SJCRH30 (cell line): ENCODE data around the gene PPP1R3E. TPM values are rescaled to one million over a fixed set of nuclear protein-coding genes. Genes with fewer than 3 reads are reported as not detected.
"Not testable (repeated sequence)": the region's sequence is repeated elsewhere in the genome, so short reads cannot be mapped to it uniquely, and the experiment has no call there.

ENCODE experiments used
- DNase-seq, 2 experiments: peaks; one replicate each; pipeline ENCODE4 v3.0.0-alpha.2; 2015 to 2020
- H3K27ac ChIP-seq: fragments of 250-450 bp; sonication (Bioruptor Pico); 2 replicates; pipeline ENCODE4 v1.5.1; 2020; ENCODE audit warnings: mild to moderate bottlenecking, moderate library complexity
- H3K27me3 ChIP-seq: fragments of 250-450 bp; sonication (Bioruptor Pico); 2 replicates; pipeline ENCODE4 v1.5.1; 2020; ENCODE audit warnings: mild to moderate bottlenecking, moderate library complexity
- H3K36me3 ChIP-seq: fragments of 250-450 bp; sonication (Bioruptor Pico); 2 replicates; pipeline ENCODE4 v1.5.1; 2020; ENCODE audit warnings: mild to moderate bottlenecking, moderate library complexity
- H3K4me1 ChIP-seq: fragments of 250-450 bp; sonication (Bioruptor Pico); 2 replicates; pipeline ENCODE4 v1.5.1; 2020; ENCODE audit warnings: mild to moderate bottlenecking, moderate library complexity
- H3K4me3 ChIP-seq: fragments of 250-450 bp; sonication (Bioruptor Pico); 2 replicates; pipeline ENCODE4 v1.5.1; 2020; ENCODE audit warnings: mild to moderate bottlenecking, moderate library complexity
- H3K9me3 ChIP-seq: fragments of 250-450 bp; sonication (Bioruptor Pico); replicated peaks from 2 replicates; pipeline ENCODE4 v1.5.1; 2020; ENCODE audit warnings: mild to moderate bottlenecking, moderate library complexity
- total RNA-seq: library from RNA; depleted of rRNA; stranded (reverse); fragments of >200 nt; shearing (Covaris generic); gene quantifications from 2 replicates; pipeline ENCODE4 v1.2.3, GENCODE V29; 2014

The PPP1R3E gene
- total RNA-seq, 1 experiment from 2014 or later = 9.7 TPM

DNA sequence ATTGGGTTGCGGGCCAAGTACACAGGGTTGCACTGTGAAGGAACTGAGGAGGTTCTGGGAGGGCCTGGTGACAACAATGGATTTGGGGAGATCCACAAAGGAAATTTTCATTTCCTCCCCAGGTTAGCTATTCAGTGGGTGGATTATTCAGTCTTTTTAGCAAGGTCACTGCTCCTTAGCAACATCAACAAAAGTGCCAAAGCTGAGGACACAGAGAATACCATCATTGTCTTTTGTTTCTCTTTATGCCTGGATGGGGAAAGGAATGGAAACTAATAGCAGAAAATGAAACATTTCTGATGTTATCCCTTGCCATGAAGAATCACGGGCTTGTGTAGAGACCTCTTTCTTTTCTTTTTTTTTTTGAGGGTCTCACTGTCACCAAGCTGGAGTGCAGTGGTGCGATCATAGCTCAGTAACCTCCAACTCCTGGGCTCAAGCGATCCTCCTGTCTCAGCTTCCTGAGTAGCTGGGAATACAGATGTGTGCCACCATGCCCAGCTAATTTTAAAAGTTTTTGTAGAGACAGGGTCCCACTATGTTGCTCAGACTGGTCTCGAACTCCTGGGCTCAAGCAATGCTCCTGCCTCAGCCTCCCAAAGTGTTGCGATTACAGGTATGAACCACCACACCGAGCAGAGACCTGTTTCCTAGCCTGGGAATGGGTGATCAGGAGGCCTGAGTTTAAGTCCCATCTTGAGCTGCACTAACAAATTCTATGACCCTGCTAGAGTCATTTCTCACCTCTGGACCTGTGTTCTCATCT lies 6.5 kb downstream of the PPP1R3E start:
- H3K36me3 ChIP-seq = no peaks in the 10 kb centered on the region
- no peak overlapping the region for H3K27ac ChIP-seq
- H3K4me1 ChIP-seq = peaks cover 5% of the 10 kb centered on the region; the same call in 1 of the 2 replicates
- no peaks in the 10 kb centered on the region; the same call in 1 of the 2 replicates for H3K27me3 ChIP-seq
- no peaks in the 10 kb centered on the region for H3K9me3 ChIP-seq
- no peak for DNase-seq
- no peak overlapping the region for H3K4me3 ChIP-seq

DNA sequence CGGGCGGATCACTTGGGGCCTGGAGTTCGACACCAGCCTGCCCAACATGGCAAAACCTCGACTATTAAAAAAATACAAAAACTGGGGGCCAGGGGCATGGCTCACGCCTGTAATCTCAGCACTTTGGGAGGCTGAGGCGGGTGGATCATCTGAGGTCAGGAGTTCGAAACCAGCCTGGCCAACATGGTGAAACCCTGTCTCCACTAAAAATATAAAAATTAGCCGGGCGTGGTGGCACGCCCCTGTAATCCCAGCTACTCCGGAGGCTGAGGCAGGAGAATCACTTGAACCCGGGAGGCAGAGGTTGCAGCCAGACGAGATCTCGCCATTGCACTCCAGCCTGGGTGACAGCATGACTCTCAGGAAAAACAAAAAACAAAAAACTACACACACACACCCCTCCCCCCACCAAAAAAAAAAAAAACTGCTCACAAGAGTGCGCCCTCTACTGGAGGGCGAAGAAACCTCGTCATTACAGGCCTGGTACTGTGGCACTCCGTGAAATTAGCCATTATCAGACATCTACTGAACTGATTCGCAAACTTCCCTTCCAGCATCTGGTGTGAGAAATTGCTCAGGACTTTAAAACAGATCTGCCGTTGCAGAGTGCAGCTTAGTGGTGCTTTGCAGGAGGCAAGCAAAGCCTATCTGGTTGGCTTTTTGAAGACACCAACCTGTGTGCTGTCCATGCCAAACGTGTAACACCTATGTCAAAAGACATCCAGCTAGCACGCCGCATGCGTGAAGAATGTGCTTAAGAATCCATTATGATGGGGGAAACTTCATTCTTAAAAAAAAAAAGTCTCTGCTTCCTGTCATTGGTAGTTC lies 7.7 kb downstream of the PPP1R3E start:
- no peaks in the 10 kb centered on the region; the same call in 1 of the 2 replicates for H3K27me3 ChIP-seq
- H3K4me1 ChIP-seq = peaks cover under 1% of the 10 kb centered on the region; the same call in 1 of the 2 replicates
- no peak overlapping the region for H3K27ac ChIP-seq
- H3K36me3 ChIP-seq = no peaks in the 10 kb centered on the region
- no peaks in the 10 kb centered on the region for H3K9me3 ChIP-seq
- no peak overlapping the region for H3K4me3 ChIP-seq
- peak; percentile 43 to 79 for DNase-seq

DNA sequence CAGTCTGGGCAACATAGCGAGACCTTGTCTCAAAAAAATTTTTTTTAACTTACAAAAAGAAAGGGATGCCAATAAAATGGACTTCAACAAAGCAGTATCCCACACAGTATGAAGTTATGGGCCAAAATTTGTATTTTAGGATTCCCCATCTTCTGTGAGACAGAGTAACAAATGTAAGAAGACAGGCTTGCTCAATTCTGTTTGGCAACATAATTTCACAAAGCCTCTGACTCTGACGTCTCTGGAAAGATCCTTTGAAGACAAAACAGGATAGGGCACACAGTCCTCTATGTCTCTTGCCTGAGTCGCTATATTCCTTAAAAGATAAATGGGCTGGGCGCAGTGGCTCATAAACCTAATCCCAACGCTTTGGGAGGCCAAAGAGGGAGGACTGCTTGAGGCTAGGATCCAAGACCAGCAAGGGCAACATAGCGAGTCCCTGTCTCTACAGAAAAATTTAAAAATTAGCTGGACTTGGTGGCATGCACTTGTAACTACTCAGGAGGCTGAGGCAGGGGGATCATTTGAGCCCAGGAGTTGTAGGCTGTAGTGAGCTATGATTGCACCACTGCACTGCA lies 15.7 kb downstream of the PPP1R3E start:
- Histone ChIP-seq H3K27ac (peak overlapping the region; percentile 59), H3K4me1 (peaks cover 3% of the 10 kb centered on the region; the same call in 1 of the 2 replicates), H3K27me3 (no peaks in the 10 kb centered on the region), H3K4me3 (peak overlapping the region; percentile 69), H3K9me3 (no peaks in the 10 kb centered on the region), H3K36me3 (no peaks in the 10 kb centered on the region)
- peak in 1 of 2 experiments; percentile 19 for DNase-seq

DNA sequence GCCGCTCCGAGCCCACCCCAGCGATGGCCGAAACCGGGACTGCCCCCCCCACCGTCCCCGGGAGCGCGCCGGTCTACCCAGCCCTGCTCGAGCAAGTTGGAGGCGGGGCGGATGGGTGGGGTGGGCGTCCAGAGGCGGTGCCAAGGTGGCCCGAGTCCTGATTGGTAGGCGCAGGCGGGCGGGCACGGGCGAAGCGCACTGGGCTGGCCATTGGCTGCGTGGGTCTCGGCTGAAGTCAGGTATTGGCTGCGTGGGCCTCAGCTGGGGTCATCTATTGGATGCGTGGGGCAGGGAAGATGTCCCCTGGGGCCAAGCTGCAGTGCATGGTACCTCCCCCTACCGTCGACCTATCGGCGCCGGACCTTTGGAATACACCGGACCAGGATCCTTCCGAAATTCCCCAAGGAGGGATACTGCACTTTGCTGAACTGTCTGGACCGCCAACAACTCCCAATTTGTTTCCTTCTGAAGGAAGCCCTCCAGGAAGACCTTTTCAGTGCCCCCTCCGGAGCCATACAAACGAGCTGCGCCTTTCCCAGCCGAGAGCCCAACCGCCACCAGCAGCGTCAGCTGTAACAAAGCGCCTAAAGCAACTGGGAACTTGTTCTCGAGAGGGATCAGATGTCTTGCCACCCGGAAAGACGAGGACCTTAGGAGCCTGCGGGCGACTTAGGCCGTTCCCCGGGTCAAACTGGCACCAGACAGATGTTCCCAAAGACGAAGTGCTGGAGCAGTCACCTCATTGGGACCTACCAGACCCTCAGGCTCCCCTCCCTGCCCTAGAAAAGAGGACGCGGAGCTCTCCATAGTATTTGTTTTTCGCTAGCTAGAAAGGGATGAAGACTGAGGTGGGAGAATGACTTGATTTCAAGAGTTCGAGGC lies 16.4 kb downstream of the PPP1R3E start, which contains the start of gene HOMEZ:
Gene HOMEZ (minus strand): TSS at position 113 of the 882 bp plus-strand sequence. CDS start 180 bp downstream, outside the sequence.
- Histone ChIP-seq H3K4me1 (peaks cover 3% of the 10 kb centered on the region; the same call in 1 of the 2 replicates), H3K36me3 (no peaks in the 10 kb centered on the region), H3K27me3 (no peaks in the 10 kb centered on the region), H3K4me3 (peak within 1 kb of the TSS; percentile 69), H3K9me3 (no peaks in the 10 kb centered on the region), H3K27ac (peak within 1 kb of the TSS; percentile 59)
- DNase-seq = peak; percentile 99

DNA sequence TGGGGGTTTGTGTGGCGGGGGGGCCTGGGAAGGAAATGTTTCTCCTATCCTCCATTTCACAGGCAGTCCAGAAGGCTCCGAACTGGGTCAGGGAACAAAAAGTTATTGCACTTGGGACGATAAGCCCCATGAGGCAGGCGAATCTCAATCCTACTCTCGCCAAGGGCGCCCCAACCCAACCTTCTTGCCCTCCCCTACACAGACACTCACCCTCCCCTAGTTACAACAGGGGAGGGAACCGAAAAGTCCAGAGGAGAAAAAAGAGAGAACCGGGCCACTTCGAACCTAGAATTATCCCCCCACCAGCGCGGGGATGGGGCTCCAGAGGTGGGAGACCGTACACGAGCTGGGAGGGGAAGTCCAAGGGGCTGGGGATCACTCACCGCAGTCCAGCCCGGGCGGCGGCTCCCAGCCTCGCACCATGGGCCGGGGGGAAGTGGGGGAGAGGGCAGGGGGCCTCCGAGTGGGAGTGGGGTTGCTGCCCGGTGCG lies 17.1 kb downstream of the PPP1R3E start:
- peaks cover 3% of the 10 kb centered on the region; the same call in 1 of the 2 replicates for H3K4me1 ChIP-seq
- peak overlapping the region; percentile 69 for H3K4me3 ChIP-seq
- no peaks in the 10 kb centered on the region for H3K27me3 ChIP-seq
- H3K27ac ChIP-seq = peak overlapping the region; percentile 59
- no peak for DNase-seq
- H3K9me3 ChIP-seq = no peaks in the 10 kb centered on the region
- no peaks in the 10 kb centered on the region for H3K36me3 ChIP-seq

DNA sequence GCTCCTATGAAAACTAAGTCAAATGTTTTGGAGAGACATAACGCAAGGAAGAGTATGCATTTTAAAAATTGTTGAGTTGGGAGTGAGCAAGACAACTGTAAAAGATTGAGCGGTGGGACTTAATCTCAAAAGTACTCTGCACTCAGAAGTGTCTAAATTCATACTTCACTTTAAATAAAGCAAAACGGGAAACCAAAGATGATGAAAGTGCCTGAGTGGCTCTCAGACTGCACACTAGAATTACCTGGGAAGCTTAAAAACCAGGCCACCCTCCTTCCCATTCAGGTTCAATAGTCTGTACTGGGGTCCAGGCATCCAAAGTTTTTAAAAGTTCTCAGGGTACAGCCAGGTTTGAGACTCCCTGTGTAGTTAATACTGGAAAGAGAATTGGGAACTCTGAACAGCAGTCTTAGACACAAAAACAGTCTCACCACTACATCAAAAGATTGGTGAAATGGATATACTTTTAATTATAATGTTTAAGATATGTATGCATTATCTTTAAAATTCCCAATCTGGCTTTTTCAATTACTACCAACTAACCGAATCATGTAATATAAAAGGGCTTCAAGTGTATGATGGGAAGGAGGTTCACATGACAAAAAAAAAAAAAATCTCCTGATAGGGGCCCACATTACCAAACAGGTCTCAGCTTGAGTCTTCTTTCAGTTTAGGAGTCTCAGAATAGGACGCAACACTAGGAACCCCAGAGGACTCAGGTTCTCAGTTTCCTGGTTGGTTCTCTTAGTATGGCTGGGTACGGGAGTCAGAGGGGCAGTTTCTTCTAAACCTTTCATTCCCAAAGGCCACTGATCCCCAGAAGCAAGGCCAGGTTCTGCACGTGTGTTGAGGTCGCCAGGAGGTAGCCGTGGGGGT lies 17.8 kb downstream of the PPP1R3E start:
- peak in 1 of 2 experiments; percentile 33 for DNase-seq

DNA sequence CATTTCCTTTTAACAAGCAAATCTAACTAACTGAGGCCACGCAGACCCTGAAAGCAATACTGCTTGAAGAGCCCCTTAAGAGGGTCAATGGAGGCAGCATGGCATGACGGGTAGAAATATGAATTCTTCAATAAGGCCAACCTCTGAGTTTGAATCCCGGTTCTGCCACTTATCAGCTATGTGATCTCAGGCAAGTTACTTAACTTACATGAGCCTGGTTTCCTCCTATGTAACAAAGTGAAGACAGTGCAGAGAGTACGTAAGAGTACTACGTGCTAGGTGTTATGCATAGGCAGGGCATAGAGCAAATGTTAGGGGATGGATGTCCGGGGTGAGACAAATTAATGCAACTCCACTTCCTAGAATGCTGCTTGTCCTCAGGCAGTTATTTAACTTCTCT lies 21.4 kb downstream of the PPP1R3E start:
- H3K27me3 ChIP-seq = no peaks in the 10 kb centered on the region
- H3K9me3 ChIP-seq = no peaks in the 10 kb centered on the region
- H3K4me3 ChIP-seq = no peak overlapping the region
- H3K36me3 ChIP-seq = peaks cover 2% of the 10 kb centered on the region; the same call in 1 of the 2 replicates
- no peak for DNase-seq
- H3K27ac ChIP-seq = no peak overlapping the region
- H3K4me1 ChIP-seq = no peaks in the 10 kb centered on the region

More for the DNA sequence above, 17.8 kb downstream of the PPP1R3E start:
- no peaks in the 10 kb centered on the region for H3K9me3 ChIP-seq
- H3K4me1 ChIP-seq = peaks cover 3% of the 10 kb centered on the region; the same call in 1 of the 2 replicates
- H3K36me3 ChIP-seq = no peaks in the 10 kb centered on the region
- H3K4me3 ChIP-seq = peak overlapping the region; percentile 69
- peak overlapping the region; percentile 59 for H3K27ac ChIP-seq
- H3K27me3 ChIP-seq = no peaks in the 10 kb centered on the region

DNA sequence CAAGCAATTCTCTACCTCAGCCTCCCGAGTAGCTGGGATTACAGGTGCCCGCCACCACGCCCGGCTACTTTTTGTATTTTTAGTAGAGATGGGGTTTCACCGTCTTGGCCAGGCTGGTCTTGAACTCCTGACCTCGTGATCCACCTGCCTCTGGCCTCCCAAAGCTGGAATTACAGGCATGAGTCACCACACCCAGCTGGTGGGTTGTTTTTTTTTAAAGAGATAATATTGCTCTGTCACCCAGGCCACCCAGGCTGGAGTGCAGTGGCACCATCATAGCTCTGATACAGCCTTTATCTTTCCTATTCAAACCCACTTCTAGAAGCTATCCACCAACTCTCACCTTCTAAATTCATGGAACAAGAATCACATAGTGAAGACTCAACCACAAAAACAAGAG lies 24.7 kb downstream of the PPP1R3E start:
- not testable (repeated sequence) for H3K9me3 ChIP-seq, H3K36me3 ChIP-seq, H3K27ac ChIP-seq, H3K4me3 ChIP-seq, H3K4me1 ChIP-seq, H3K27me3 ChIP-seq, DNase-seq

DNA sequence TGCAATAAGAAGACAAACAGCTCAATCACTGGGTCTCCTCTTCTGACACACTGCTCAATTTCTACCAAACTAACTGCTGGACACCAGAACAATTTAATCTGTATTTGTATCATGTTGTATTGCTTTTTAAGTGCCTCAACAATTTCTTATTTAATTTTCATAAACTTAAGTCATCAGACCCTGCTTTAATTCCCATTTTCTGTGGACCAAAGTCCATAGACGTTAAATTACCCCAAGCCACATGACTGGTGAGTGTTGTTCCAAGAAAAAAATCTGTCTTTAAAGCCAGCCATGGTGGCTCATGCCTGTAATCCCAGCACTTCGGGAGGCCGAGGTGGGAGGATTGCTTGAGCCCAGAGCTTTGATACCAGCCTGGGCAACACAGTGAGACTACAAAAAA lies 25.5 kb downstream of the PPP1R3E start:
- Histone ChIP-seq H3K27me3 (no peaks in the 10 kb centered on the region), H3K4me3 (no peak overlapping the region), H3K36me3 (peaks cover 2% of the 10 kb centered on the region; the same call in 1 of the 2 replicates), H3K9me3 (no peaks in the 10 kb centered on the region), H3K27ac (no peak overlapping the region), H3K4me1 (no peaks in the 10 kb centered on the region)
- DNase-seq = no peak

DNA sequence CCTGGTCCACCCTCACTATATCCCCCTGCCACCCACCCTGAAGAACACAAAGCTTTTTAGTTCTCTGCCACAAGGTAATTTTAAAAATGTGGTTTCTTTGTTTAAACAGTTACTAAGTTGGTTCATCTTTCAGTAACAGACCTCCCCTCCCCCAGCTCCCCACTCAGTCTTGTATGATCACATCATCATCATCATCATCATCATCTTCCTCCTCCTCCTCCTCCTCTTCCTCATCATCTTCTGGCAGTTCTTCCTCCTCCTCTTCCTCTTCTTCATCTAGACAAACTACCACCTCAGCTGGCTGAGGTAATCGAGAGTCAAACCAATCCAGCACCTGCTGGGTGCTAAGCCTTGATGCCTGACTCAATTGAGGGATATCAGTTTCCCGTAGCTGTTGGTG lies 27.2 kb downstream of the PPP1R3E start:
- Histone ChIP-seq H3K4me3 (no peak overlapping the region), H3K27me3 (no peaks in the 10 kb centered on the region), H3K27ac (no peak overlapping the region), H3K4me1 (no peaks in the 10 kb centered on the region), H3K9me3 (no peaks in the 10 kb centered on the region), H3K36me3 (peaks cover 2% of the 10 kb centered on the region; the same call in 1 of the 2 replicates)
- no peak for DNase-seq

DNA sequence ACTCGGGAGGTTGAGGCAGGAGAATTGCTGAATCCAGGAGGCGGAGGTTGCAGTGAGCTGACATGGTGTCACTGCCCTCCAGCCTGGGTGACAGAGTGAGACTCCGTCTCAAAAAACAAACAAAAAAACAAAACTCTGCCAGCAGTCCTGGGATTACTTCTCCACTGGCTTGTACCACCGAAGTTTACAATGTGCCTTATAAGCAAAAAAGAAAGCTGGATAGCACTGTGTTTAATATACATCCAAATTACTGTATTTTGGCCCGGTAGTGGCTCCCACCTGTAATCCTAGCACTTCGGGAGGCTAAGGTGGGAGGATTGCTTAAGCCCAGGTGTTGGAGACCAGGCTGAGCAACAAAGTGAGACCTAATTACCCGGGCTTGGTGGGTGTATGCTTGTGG lies 33.5 kb downstream of the PPP1R3E start:
- no peaks in the 10 kb centered on the region for H3K4me1 ChIP-seq

DNA sequence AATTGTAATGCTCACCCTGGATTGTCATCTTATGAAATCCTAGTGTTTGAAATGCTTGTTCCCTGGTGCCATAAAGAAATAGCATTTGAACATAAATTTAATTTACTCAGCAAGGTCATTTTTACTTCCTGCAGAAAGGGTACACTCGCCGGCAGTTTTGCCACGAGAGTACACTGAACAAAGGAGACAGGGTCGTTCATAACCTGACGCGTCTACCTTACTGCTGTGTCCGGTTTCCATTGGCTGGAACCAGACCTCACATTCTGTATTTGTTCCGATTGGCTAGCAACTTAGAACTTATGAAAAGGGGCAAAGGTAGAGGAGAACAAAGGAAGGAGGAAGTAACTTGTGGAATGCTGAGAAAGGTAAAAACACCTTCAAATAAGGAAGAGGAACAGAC lies 41.8 kb downstream of the PPP1R3E start:
- not testable (repeated sequence) for H3K27me3 ChIP-seq, H3K4me3 ChIP-seq, DNase-seq, H3K4me1 ChIP-seq, H3K9me3 ChIP-seq, H3K27ac ChIP-seq, H3K36me3 ChIP-seq

More for the DNA sequence above, 33.5 kb downstream of the PPP1R3E start:
- Histone ChIP-seq H3K4me3 (no peak overlapping the region), H3K27me3 (no peaks in the 10 kb centered on the region), H3K36me3 (no peaks in the 10 kb centered on the region), H3K27ac (no peak overlapping the region), H3K9me3 (no peaks in the 10 kb centered on the region)
- DNase-seq = no peak

DNA sequence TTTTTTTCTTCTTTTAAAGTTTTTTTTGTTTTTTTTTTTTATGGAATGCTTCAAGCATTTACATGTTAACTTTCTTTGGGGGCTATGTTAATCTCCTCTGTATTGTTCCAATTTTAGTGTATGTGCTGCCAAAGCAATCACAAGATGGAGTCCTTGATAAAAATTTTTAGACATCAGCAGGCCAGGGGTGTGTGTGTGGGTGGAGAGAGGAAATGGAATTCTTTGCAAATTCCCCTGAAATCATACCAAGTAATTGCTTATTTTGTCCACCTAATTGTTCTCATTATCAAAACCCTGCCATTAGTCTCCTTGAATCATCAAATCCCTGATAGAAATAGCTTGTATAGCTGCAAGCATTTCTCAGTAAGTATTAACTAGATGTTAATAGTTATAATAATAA lies 43.2 kb downstream of the PPP1R3E start:
- no peaks in the 10 kb centered on the region for H3K4me1 ChIP-seq
- H3K27me3 ChIP-seq = peaks cover 7% of the 10 kb centered on the region
- no peak overlapping the region for H3K27ac ChIP-seq
- no peak for DNase-seq
- no peak overlapping the region for H3K4me3 ChIP-seq
- no peaks in the 10 kb centered on the region for H3K9me3 ChIP-seq
- no peaks in the 10 kb centered on the region for H3K36me3 ChIP-seq
